GM21515 (cell line): ENCODE data around the gene ELMO3.

Experiments
- ATAC-seq: cut with Tn5 transposase; IDR thresholded peaks from one replicate; pipeline ENCODE4 v1.9.1; 2021; ENCODE audit not compliant: unreplicated experiment

Gene ELMO3

GRCh38 chr16:67237396-67238277 is 38.7 kb downstream of the ELMO3 start:
- no peak for ATAC-seq

DNA sequence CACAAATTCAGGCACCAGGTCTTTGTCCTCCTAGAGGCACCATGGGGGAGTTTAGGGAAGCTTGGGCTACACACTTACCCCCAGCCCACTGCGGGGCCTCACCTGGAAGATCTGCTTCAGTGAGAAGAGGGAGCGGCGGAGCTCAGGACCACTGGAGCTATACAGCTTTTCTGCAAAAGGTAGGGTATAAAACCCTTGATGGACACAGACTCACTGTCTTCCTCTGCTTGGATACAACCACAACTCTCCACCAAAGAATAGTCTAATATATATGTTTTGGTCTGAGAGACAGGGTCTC is 39.3 kb downstream of the ELMO3 start:
- no peak for ATAC-seq

DNA sequence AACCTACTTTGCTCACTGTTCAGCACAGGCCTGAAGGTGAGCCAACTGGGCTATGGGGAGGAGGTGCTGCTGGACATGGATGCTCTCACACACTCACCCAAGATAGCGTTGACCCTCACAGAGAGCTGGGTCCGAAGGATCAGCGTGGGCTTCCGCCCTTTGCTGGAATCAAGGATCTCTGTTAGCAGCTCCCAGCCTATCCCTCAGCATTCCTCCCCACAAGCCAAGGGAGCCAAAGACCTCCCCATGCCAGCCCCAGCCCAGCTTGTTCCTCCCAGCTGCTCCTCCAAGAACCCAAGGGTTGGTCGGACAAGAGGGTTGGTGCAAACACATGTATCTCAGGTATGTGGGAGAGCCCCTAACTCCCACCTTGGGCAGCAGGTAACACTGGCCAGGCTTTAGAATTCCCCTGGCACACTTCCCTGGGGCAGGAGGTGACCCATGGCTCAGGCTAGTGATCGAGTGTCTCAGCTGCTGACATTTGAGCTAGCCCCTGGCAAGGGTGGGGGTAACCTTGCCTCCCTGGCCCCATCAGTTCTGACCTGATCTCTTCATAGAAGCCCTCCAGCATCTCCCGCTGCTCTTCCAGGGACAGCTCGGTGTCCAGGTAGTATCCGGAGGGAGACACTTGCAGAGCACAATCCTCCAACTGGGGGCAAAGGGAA is 40.0 kb downstream of the ELMO3 start:
- no peak for ATAC-seq

DNA sequence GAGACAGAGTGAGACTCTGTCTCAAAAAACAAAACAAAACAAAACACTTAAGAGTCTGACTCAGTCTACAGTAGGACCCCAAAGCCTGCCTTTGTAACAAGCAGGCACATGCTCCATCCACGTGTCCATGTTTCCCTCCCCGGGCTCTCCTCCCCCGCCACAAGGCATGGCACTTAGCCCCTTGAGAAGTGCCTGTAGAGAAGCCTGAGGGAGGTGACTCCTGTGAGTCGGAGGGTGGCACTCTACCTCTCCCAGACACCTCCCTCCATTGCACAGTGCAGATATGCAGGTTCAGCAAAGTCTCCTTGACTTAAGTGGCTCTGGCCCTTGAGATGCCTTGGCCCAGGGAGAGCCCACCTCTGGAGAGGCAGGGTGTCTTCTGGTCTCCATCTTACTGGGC is 41.6 kb downstream of the ELMO3 start:
- ATAC-seq, result no peak

GRCh38 chr16:67241008-67241900 is 42.3 kb downstream of the ELMO3 start:
- ATAC-seq, result no peak

- no peak for ATAC-seq
Observed at GRCh38 chr16:67242138-67242730, 43.3 kb downstream of the ELMO3 start.

GRCh38 chr16:67243481-67243880 is 44.5 kb downstream of the ELMO3 start:
- ATAC-seq, result no peak

DNA sequence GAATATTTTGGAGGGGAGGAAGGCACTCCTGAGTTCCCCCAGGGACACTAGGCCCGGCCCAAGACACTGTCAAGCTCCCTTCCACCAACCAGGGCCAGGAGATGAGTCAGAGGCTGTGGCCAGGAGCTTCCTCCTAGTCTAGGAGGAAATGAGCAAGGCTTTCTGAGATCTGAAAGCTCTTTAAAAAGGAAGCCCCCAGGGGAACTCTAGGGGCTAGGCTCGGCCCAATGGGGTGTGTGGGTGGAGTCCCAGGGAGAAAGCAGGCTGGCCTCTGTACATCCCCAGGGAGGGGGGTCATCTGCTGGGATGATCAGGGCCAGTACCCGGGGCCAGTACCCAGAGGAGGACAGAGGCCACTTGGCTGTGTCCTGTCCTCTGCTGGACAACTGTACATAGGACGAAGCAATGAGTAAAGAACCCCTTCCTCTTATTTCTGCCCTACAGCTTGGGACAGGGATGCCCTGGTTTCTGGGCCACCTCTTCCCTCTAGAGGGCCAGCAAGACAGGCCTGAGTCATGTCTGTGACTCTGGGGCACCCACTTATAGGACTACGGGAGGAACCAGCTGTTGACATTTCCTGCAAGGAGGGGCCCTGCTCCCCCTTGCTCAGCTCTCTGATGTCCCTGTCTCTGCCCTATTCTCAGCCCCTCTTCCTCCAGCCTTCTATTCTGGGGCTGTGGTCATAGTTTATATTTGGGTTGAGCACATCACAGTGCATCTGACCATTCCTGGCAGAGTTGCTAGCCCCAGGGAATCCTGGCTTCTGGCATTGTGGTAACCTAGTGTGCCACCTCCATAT is 45.7 kb downstream of the ELMO3 start:
- ATAC-seq, result peak; percentile 44

- ATAC-seq, result no peak
Observed at GRCh38 chr16:67245186-67245585, 46.3 kb downstream of the ELMO3 start.

- no peak for ATAC-seq
Observed at GRCh38 chr16:67245674-67246080, 46.7 kb downstream of the ELMO3 start.

DNA sequence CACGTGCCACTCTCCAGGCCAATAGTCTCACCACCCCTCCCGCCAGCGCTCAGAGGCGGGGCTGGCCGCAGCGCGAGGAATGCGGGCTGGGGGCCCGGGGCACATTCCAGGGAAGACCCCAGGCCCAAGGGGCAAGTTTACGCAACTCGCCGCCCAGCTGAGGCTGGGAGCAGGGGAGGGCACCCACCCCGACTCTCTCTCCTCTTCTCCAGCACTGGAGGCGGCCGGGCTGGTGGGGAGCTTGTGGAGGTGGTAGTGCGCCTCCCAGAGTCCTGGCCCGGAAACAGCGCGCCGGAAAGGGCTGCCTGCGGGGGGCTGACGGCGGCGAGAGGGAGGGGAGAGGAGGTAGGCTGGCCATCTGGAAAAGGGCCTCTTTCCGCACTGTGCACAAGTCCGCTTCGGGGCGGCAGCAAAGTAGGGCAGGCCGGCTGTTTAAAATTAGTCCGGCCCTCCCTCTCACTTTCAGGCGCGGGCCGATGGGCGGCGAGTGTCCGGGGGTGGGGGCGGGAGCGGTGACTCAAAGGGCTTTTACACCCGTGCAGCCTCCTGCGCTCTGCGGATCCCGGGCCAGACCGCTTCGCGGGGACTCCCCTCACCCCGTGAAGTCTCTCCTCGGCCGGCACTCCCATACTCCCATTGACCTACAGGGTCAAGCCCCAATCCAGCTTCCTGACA is 47.3 kb downstream of the ELMO3 start:
- peak; percentile 29 for ATAC-seq

DNA sequence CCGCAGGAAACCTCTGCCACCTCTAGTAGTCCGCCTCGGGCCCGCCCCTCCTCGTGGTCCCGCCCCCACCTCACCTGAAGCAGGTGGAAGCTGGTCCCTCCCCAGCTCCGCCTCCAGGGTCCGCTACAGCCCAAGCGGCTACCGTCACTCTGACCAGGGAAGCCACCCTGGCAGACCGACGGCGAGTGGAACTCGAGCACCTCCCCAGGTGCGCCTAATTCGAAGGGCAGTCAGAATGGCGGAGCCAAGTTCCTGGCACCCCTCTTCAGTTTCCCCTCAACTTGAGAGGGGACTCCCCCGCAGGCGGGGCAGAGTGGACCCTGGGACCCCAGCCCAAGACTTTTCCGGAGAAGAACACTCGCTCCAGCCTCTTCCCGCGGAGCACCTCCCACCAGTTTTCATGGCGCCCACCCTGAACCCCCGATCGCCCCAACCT is 47.8 kb downstream of the ELMO3 start:
- peak; percentile 8 for ATAC-seq

- peak; percentile 49 for ATAC-seq
Observed at GRCh38 chr16:67247192-67248072, 48.5 kb downstream of the ELMO3 start, which contains the start of gene FHOD1. Gene FHOD1 (minus strand): TSS chr16:67247481. CDS start chr16:67247410, 71 bp downstream.

- ATAC-seq, result no peak
Observed at GRCh38 chr16:67248073-67248400, 49.1 kb downstream of the ELMO3 start.

DNA sequence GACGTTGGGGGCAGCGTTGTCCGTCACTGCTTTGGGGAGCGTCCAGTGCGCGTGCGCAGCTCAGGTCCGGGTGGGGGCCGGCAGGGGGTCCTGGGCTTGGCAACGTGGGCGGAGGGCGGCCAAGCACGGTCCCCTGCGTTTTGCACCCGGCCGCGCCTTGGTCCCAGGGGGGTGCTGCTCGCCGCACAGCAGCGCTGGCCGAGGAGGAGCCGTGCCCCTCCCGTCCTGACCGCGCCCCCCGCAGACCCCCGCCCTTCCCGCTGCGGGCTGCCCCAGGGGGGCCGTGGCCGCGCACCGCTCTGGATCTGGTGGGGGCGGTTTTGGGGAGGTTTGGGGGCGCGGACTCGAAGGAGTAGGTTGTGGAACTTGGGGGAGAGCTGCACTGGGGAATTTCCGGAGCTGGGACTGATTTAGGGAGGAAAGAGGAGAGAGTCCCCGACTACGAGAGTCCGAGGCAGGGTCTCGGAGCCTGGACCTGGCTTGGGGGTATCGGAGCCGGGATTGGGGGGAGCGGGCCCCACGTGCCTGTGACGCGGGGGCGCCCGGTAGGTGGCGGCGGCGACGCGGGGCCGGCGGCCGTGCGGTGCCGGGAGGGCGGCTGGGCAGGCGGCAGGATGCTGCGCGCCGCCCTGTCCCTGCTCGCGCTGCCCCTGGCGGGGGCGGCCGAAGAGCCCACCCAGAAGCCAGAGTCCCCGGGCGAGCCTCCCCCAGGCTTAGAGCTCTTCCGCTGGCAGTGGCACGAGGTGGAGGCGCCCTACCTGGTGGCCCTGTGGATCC is 49.7 kb downstream of the ELMO3 start, which contains the start of gene SLC9A5:
SLC9A5 (plus strand) TSS at position 579 of the 777 bp plus-strand sequence; CDS start at position 615, 36 bp downstream.
- ATAC-seq, result no peak

- ATAC-seq, result no peak
Observed at GRCh38 chr16:67249178-67250044, 50.5 kb downstream of the ELMO3 start.

DNA sequence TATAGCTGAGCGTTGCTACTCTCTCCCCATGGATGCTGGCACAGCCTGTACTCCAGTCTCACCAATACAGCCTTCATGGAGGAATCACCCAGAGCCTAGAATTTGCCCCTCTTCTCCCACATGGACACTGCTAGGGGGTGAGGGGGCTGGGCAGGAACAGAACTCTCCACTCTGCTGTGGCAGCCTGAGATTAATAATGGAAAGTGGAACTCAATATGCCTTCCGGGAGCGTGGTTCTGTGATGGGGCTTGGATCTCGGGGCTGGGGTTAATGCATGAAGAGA is 51.1 kb downstream of the ELMO3 start:
- ATAC-seq, result no peak
